ENCODE data around the gene TAMALIN.

Gene TAMALIN

GRCh38 chr12:51985154-51985835, 21.5 kb upstream of the TAMALIN start:
- no peak for DNase-seq

GRCh38 chr12:51986834-51987233, 19.9 kb upstream of the TAMALIN start:
- DNase-seq: no peak

GRCh38 chr12:51992246-51992645, 14.5 kb upstream of the TAMALIN start:
- DNase-seq: no peak

- DNase-seq: no peak
These were observed 12.3 kb upstream of the TAMALIN start for GRCh38 chr12:51994539-51994820.

- no peak for DNase-seq
These were observed 11.8 kb upstream of the TAMALIN start for GRCh38 chr12:51994959-51995358.

- no peak for DNase-seq
These were observed 9.6 kb upstream of the TAMALIN start for GRCh38 chr12:51997136-51997535.

GRCh38 chr12:52003016-52003550, 3.7 kb upstream of the TAMALIN start:
- no peak for DNase-seq

- no peak for DNase-seq
These were observed 3.2 kb upstream of the TAMALIN start for GRCh38 chr12:52003591-52003990.

GRCh38 chr12:52004042-52004648, 2.6 kb upstream of the TAMALIN start:
- DNase-seq: peak; percentile 58

- no peak for DNase-seq
These were observed 1.4 kb upstream of the TAMALIN start for GRCh38 chr12:52005218-52005902.

GRCh38 chr12:52005903-52006703, 643 bp upstream of the TAMALIN start:
- DNase-seq: peak; percentile 95

GRCh38 chr12:52007158-52007921, 594 bp downstream of the TAMALIN start:
- peak; percentile 64 for DNase-seq

- DNase-seq: no peak
These were observed 1.3 kb downstream of the TAMALIN start for GRCh38 chr12:52007982-52008510.

- DNase-seq: no peak
These were observed 2.5 kb downstream of the TAMALIN start for GRCh38 chr12:52009081-52009751.

- DNase-seq: peak; percentile 20
These were observed 3.4 kb downstream of the TAMALIN start for GRCh38 chr12:52010152-52010622.

- DNase-seq: no peak
These were observed 4.2 kb downstream of the TAMALIN start for GRCh38 chr12:52010692-52011601.

- DNase-seq: no peak
These were observed 5.0 kb downstream of the TAMALIN start for GRCh38 chr12:52011602-52012214.

- DNase-seq: no peak
These were observed 7.0 kb downstream of the TAMALIN start for GRCh38 chr12:52013626-52014310.
